ENCODE results near the gene PTPRN2.
"Not testable (repeated sequence)": the region's sequence is repeated elsewhere in the genome, so short reads cannot be mapped to it uniquely, and the experiment has no call there.

PTPRN2 gene

DNA sequence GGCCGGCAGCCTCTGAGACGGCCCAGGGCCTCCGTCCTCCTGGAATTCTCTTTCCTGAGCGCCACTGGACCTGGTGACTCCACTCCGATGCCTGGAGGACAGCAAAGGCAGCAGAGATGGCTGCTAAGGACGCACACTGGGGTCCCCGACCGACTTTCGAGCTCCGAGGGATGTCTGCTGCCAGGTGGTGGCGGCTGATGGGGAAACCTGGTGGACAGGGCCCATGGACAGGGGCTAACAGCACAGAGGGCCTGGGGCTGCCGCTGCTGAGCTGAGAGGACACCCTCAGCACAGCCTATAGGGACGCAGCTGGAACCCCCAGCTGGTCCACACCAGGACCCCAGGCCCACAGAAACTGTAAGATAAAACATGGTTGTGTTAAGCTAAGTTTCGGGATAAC lies 884.5 kb downstream of the PTPRN2 start:
- DNase-seq (ENCODE audit: low read depth in 2 of 2): no peak

- no peak for DNase-seq (ENCODE audit: low read depth in 2 of 2)
Observed at GRCh38 chr7:157702311-157703023, 885.2 kb downstream of the PTPRN2 start.

DNA sequence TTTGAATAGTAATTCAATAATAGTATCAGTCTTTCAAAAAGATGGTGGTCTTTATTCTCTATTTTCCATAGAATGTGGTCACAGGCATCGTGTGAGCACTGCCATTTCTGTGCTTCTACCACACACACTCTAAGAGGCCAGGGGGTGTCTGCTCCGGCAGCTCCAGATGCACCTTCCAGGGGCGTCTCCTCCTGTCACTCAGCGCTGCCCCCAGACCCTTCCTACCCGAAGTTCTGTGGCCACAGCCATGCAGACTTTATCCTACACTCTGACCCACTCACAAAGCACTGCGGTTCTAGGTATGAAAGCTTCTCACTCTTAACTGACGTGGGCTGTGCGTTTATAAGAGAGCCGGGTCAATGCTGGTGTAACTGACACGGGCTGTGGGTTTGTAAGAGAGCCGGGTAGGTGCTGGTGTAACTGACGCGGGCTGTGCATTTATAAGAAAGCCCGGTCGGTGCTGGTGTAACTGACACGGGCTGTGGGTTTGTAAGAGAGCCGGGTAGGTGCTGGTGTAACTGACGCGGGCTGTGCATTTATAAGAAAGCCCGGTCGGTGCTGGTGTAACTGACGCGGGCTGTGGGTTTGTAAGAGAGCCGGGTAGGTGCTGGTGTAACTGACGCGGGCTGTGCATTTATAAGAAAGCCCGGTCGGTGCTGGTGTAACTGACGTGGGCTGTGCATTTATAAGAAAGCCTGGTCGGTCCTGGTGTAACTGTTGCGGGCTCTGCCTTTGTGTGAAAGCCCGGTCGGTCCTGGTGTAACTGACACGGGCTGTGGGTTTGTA lies 886.0 kb downstream of the PTPRN2 start:
- DNase-seq (ENCODE audit: low read depth in 2 of 2): not testable (repeated sequence)

DNA sequence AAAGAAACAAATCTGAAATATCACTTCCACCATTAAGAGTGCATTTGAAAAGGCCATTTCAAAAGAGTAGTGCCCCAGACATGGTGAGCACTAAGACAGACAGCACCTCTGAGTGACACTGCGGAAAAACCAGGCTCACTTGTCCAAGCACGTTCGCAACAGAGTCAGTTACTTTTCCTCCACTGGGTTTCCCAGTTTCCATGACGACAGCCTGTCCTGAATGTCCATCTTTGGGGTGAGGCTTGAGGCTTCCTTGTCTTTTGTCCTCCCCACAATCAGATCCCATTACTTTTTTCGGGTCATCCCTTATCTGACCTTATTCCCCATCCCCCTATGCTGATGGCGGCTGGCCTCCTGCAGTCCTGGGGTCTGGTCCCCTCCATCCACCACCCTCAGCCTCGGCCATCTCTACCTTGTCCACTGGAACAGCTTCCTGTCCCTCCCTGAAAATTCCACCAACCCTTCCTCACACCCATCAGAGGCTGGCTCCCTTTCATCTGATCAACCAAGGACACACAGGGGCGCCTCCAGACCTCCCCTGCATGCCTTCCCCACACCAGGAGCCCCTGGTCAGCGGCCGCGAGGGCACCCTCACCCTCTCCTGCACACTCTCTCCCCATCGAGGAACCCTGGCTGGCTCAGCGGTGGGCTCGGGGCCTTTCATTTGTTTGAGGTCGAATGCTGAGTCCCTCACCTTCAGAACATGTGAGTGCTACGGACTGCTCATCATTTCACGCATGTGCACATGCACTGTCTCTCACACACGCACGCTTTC lies 887.2 kb downstream of the PTPRN2 start:
- no peak for DNase-seq (ENCODE audit: low read depth in 2 of 2)

- no peak for DNase-seq (ENCODE audit: low read depth in 2 of 2)
Observed at GRCh38 chr7:157699357-157700013, 888.1 kb downstream of the PTPRN2 start.

GRCh38 chr7:157697287-157697686 lies 890.3 kb downstream of the PTPRN2 start:
- not testable (repeated sequence) for DNase-seq (ENCODE audit: low read depth in 2 of 2)

DNA sequence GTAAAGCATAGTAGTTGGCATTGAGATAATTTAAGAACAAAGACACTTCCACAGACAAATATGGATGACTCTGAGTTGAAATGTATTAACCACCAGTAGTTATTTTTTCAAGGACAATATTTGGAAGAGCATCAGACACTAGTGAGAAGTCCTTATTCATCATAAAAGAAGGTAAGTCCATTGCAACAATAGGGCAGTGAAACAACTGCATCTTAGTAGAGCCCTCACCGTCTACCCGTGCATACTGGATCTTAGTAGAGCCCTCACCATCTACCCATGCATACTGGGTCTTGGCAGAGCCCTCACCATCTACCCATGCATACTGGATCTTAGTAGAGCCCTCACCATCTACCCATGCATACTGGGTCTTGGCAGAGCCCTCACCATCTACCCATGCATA lies 892.0 kb downstream of the PTPRN2 start:
- DNase-seq (ENCODE audit: low read depth in 2 of 2): not testable (repeated sequence)

DNA sequence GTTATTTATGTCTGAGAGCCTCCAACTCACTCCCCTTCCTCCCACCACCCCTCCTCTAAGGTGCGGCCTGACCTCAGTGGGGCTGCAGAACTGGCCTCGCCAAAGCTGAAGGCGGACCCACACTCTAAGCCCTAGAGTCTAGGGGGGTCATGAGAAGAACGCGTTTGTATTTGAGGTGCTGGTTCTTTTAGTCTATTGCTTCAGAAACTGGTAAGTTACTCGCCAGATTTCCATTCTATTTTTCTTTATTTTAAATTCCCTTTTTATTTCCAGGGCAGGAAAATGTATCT lies 893.3 kb downstream of the PTPRN2 start:
- DNase-seq (ENCODE audit: low read depth in 2 of 2): no peak

DNA sequence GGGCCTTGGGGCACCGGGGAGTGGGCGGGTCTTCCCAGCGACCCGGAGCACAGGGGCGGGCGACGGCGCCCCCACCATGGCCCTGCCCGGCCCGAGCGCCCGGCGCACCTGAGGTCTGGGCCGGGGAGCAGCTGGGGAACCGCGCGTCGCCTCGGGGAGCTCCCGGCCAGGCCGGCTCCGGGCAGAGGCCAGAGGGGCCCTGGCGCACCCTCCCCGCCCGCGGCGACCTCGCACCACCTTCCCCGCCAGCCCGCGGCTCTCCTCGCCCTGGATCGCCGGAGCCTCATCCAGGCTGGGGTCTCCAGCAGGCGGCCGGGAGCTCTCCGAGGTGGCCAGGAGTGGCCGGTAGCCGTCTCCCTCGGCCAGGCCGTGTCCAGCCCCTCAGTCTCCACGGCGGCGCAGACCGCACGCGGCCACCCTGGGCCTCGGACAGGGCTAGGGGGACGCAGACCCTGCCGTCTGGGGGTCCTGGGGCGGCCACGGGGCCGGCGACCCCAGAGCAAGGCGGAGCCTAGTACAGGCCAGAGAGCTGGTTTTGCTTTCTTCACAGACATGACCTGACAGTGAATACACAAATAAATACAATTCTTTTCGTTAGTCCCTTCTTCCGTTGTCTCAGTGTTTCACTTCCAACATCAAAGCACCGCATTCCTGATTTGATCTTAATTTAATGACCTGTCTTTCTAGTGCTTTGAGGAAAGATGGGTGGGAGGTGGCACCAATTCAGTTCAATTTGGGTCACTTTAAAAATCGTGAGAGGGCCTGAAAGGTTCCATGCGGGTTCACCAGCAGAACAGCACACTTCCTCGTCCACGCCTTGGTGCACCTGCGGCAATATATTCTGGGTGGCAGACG lies 893.9 kb downstream of the PTPRN2 start:
- no peak for DNase-seq (ENCODE audit: low read depth in 2 of 2)

DNA sequence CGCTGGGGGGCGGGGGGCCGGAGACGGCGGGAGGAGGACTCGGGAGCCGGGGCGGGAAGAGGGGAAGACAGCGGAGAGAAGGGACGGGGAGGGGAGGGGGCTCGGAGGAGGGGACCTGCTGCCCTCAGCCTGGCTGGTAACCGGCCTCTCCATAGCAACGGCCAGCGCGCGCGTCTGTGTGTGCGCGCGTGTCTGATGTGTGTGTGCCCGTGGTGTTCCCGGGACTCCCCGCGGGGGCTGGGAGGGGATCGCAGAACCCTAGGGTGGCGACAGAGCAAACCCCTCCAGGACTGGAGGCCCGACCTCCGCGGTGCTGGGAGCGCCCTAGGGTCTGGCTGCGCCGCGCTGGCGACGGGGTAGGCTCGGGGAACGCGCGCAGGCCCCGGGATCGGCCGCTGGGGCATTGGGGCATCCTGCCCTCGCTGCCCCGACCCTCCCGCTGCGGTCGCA lies 894.5 kb downstream of the PTPRN2 start:
- DNase-seq (ENCODE audit: low read depth in 2 of 2): no peak

GRCh38 chr7:157692460-157693011 lies 895.1 kb downstream of the PTPRN2 start:
- DNase-seq (ENCODE audit: low read depth in 2 of 2): no peak

GRCh38 chr7:157691586-157692459 lies 895.8 kb downstream of the PTPRN2 start:
- no peak for DNase-seq (ENCODE audit: low read depth in 2 of 2)

DNA sequence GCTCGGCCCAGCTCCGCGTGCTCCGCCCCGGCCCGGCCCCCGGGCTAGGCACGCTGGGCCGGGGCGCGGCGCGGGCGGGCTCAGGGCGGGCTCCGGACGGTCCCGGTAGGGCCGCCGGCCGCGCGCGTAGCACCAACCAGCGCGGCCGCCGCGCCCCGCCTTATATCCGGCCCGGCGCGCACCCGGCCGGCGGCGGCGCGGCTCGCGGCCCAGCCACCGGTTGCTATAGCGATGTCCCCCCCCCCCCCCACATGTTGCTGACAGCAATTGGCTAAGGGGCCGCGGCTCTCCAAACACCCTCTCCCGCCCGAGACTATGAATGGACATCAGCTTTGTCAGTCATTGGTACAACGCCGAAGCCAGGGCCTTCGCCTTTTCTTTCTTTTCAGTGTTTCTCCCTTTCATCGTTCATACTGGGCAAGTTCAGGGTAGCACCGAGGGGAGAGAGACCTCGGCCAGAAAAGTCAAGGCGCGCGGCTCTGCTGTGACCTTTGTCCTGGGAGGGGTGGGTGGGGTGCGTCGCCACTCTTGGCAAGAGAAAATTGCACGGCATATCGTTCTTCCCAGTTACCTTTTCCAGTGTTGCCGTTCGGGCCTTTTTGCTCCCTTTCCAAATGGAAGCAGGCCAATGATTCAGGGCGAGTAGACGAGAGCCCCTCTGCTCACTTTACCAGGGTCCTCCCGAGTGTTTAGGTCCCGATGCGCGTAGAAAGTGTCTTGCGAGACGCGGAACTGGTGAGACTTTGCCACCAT lies 896.6 kb downstream of the PTPRN2 start:
- DNase-seq (ENCODE audit: low read depth in 2 of 2): no peak

- DNase-seq (ENCODE audit: low read depth in 2 of 2): no peak
Observed at GRCh38 chr7:157690058-157690832, 897.4 kb downstream of the PTPRN2 start.

DNA sequence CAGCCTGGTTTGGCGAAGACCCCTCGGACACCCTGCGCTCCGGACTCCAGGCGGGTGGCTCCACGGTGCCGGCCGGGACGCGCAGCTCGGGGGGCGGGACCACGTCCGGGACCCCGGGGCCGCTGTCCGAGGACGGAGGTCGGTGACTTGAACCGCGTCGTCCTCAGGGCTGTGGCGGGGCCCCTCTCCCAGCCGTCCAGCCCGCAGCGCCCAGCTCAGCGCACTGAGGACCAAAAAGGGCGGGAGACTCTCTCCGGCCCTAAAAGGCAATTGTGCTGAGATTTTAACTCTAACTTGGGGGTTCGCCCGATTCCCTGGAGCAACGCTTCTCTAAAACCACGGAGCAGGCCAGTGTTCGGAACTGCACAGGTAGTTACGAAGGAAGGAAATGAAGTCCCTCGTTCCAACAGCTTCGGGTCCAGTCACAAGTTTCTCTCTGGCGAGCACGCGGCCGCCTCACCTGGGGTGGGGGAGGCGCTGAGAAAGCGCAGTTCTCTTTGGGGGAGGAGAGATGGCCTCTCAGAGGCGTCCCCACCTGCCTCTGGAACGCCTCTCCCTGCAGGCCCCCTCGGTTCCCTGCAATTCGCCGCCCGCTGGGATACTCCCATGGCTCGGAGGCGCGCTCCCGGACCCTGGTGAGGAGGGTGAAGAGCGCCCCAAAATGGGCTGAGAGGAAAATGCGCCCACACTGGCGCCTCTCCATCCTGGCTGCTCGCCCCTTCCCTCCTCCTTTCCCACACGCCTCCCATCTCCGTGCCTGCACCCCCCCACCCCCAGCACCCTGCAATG lies 898.2 kb downstream of the PTPRN2 start:
- DNase-seq (ENCODE audit: low read depth in 2 of 2): no peak

GRCh38 chr7:157688533-157689268 lies 898.9 kb downstream of the PTPRN2 start:
- no peak for DNase-seq (ENCODE audit: low read depth in 2 of 2)
